NB4 (cell line): Measurements from ENCODE around the gene HNF1B.

ENCODE experiments used
- CTCF ChIP-seq: IDR thresholded peaks from one replicate; pipeline ENCODE4 v1.5.1; 2012; ENCODE audit warnings: low read depth, low read length
- MYC ChIP-seq: IDR thresholded peaks from 2 replicates; pipeline ENCODE4 v1.6.1; 2011; ENCODE audit warnings: low read depth, low read length
- POLR2A ChIP-seq: IDR thresholded peaks from 2 replicates; pipeline ENCODE4 v1.6.1; 2011; ENCODE audit warnings: mild to moderate bottlenecking; ENCODE audit not compliant: insufficient read length; ENCODE audit errors: extremely low read depth

DNA sequence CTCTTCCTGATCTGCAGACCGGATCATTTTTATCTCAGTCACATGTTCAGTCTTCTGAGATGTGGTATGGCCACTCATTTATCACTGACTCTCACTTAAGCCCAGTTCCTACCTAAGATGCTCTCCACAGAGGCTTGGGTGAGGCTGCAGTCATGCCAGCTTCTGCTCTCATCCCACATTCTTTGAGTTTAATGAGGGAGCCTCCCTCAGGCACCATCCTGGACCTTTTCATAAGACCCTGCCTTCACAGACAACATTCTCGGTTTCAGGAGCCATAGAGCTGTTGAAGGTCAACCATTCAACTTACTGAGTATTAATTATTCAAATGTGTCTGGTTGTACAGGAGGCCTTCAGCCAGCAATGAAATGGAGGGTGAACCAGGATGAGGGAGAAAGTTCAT is 23.6 kb upstream of the HNF1B start:
- TF ChIP-seq CTCF (no peak), MYC (no peak), POLR2A (no peak)
